Naive thymus-derived CD4-positive, alpha-beta T cell (primary cell): Measurements from ENCODE around the gene ZNF433. TPM values are rescaled to one million over a fixed set of nuclear protein-coding genes. Genes with fewer than 3 reads are reported as not detected.

Experiments used
- ATAC-seq: fragments of 150-1000 bp; cut with Tn5 transposase; 2 replicates; pipeline ENCODE4 v1.10.0; 2021; ENCODE audit warnings: mild to moderate bottlenecking, moderate library complexity
- CTCF ChIA-PET: fragments of 350-600 bp; sonication (Branson Sonifier 250); formaldehyde crosslinking; loops from one replicate; lab custom pipeline; 2021; ENCODE audit warnings: antibody characterized with exemption; lab: Charles Lee
- POLR2A ChIA-PET: fragments of 350-600 bp; sonication (Branson Sonifier 250); formaldehyde crosslinking; loops from one replicate; lab custom pipeline; 2021; ENCODE audit warnings: antibody characterized with exemption, inconsistent platforms; lab: Charles Lee
- DNase-seq, 9 donors: peaks; one replicate each; pipeline versions ENCODE4 v3.0.0 to v3.0.0-alpha.2; 2020 to 2022; ENCODE audit warnings: mixed read lengths in 1 of 9
- H3K27ac ChIP-seq: one replicate; pipeline ENCODE4 v1.7.0; 2013; ENCODE audit warnings: mild to moderate bottlenecking, low read depth, low read length, moderate library complexity
- H3K27me3 ChIP-seq, 2 donors: one replicate each; pipeline ENCODE4 v1.7.0; 2013; ENCODE audit warnings: low read length in 2 of 2, mild to moderate bottlenecking in 2 of 2, moderate library complexity in 2 of 2; ENCODE audit not compliant: control insufficient read depth in 2 of 2, insufficient read depth in 2 of 2
- H3K36me3 ChIP-seq, 3 experiments: 1 replicate in 2 of 3; 2 replicates in 1 of 3; pipeline ENCODE4 v1.7.0; 2013; ENCODE audit warnings: low read length in 3 of 3, mild to moderate bottlenecking in 3 of 3, moderate library complexity in 1 of 3; ENCODE audit not compliant: insufficient read depth in 3 of 3, control insufficient read depth in 2 of 3
- H3K4me1 ChIP-seq, 2 donors: one replicate each; pipeline ENCODE4 v1.7.0; 2013; ENCODE audit warnings: low read length in 2 of 2, mild to moderate bottlenecking in 2 of 2, moderate library complexity in 1 of 2; ENCODE audit not compliant: control insufficient read depth in 2 of 2, insufficient read depth in 2 of 2
- H3K4me3 ChIP-seq: 2 replicates; pipeline ENCODE4 v1.7.0; 2013; ENCODE audit warnings: mild to moderate bottlenecking, low read length
- H3K9me3 ChIP-seq, 3 experiments: 1 replicate in 2 of 3; 2 replicates in 1 of 3; pipeline ENCODE4 v1.7.0; 2013; ENCODE audit warnings: low read length in 3 of 3; ENCODE audit not compliant: control insufficient read depth in 2 of 3
- H3K27ac Mint-ChIP-seq, 9 donors: one replicate each; pipeline ENCODE4 v1.8.0; 2020 to 2022; ENCODE audit warnings: mixed read lengths in 9 of 9, mild to moderate bottlenecking in 8 of 9, moderate library complexity in 5 of 9, inconsistent platforms in 2 of 9
- H3K27me3 Mint-ChIP-seq, 5 donors: one replicate each; pipeline ENCODE4 v1.8.0; 2021 to 2022; ENCODE audit warnings: mixed read lengths in 5 of 5, mild to moderate bottlenecking in 1 of 5
- H3K36me3 Mint-ChIP-seq, 5 donors: one replicate each; pipeline ENCODE4 v1.8.0; 2020 to 2022; ENCODE audit warnings: mixed read lengths in 5 of 5, mild to moderate bottlenecking in 3 of 5, inconsistent platforms in 1 of 5
- H3K4me1 Mint-ChIP-seq, 7 donors: one replicate each; pipeline ENCODE4 v1.8.0; 2020 to 2022; ENCODE audit warnings: mixed read lengths in 7 of 7, mild to moderate bottlenecking in 3 of 7, inconsistent platforms in 1 of 7
- H3K4me3 Mint-ChIP-seq, 10 donors: one replicate each; pipeline ENCODE4 v1.8.0; 2020 to 2022; ENCODE audit warnings: mild to moderate bottlenecking in 10 of 10, mixed read lengths in 10 of 10, moderate library complexity in 6 of 10, inconsistent platforms in 2 of 10
- H3K9me3 Mint-ChIP-seq, 11 donors: one replicate each; pipeline ENCODE4 v1.8.0; 2020 to 2022; ENCODE audit warnings: mixed read lengths in 11 of 11, mild to moderate bottlenecking in 4 of 11, inconsistent platforms in 1 of 11, moderate library complexity in 1 of 11
- intact Hi-C, 2 donors: fragments of 100-400 bp; cut with micrococcal nuclease; formaldehyde crosslinking; loops; one replicate each; pipeline ENCODE4 v1.15.1; 2023
- polyA plus RNA-seq, 2 donors: library from polyadenylated mRNA; unstranded; fragments of 300-500 nt; fragmentation: Illumina TruSeq; gene quantifications; one replicate each; pipeline ENCODE4 v1.2.3, GENCODE V29; 2021
- total RNA-seq, 6 experiments: library from RNA in 5 of 6; stranded (reverse) in 5 of 6; gene quantifications; 1 replicate in 5 of 6; 2 replicates in 1 of 6; pipeline ENCODE4 v1.2.3 and lab custom pipeline; 2021 to 2026

Gene ZNF433
- total and polyA plus RNA-seq, 7 experiments from 2014 or later, result 0.10 to 5.8 (median 1.3) TPM

DNA sequence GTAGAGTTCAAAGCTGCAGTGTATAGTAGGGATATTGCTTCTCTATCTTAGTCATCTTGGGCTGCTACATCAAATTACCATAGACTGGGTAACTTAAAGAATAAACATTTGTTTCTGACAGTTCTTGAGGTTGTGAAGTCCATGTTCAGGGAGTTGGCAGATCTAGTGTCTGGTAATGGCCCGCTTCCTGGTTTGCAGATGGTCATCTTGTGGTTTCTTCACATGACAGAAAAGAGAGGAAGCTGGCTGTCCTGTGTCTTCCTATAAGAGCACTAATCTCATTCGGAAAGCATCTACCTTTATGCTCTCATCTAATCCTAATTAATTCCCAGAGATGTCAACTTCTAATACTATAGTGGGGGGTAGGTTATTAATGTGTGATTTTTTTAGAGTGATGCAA lies 64.4 kb downstream of the ZNF433 start:
- no peaks in the 10 kb centered on the region for H3K9me3 ChIP-seq
- POLR2A ChIA-PET, result interaction anchor here (0.6 kb wide), 1 partner anchor 159 kb away, joined by 4 read pairs; no protein-coding TSS in a partner anchor
- H3K27me3 Mint-ChIP-seq, result no peaks in the 10 kb centered on the region
- H3K4me1 Mint-ChIP-seq, result peaks cover 0 to 10% (median 6%) of the 10 kb centered on the region in 7 donors
- peaks cover 0 to 48% (median 44%) of the 10 kb centered on the region in 5 donors for H3K36me3 Mint-ChIP-seq
- intact Hi-C loops, result no loop called here
- no peaks in the 10 kb centered on the region for H3K27me3 ChIP-seq
- no peak overlapping the region for H3K27ac ChIP-seq
- H3K9me3 Mint-ChIP-seq, result peaks cover 3 to 32% (median 19%) of the 10 kb centered on the region in 11 donors
- DNase-seq (no peak), ATAC-seq (no peak)
- H3K36me3 ChIP-seq, result no peaks in the 10 kb centered on the region
- H3K4me1 ChIP-seq, result no peaks in the 10 kb centered on the region
- no peak overlapping the region for H3K4me3 ChIP-seq
- no peak overlapping the region for H3K4me3 Mint-ChIP-seq
- no peak overlapping the region for H3K27ac Mint-ChIP-seq
- CTCF ChIA-PET, result no interaction called here

DNA sequence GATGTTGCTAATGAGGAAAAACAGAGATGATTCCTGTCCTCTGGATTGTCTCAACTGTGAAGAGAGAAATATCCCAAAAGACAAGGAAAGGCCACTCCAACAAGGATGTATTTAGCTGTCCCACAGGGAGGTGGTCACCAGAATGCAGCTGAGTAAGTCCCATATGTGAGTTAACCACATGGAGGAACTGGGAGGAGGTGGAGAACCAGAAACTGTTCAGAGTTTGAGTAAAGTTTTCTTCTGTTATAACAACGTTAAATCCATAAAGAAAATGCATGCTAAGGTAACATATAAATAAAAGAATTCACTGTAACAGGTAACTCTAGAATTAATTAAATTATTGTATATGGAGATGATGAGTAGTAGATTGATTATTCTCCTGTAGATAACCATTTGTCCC lies 65.3 kb downstream of the ZNF433 start:
- Mint-ChIP-seq H3K27ac (no peak overlapping the region), H3K36me3 (peaks cover 0 to 42% (median 38%) of the 10 kb centered on the region in 5 donors), H3K27me3 (no peaks in the 10 kb centered on the region), H3K9me3 (peaks cover 3 to 31% (median 12%) of the 10 kb centered on the region in 11 donors), H3K4me1 (peaks cover 7 to 17% (median 13%) of the 10 kb centered on the region in 7 donors), H3K4me3 (no peak overlapping the region)
- no peak for ATAC-seq
- CTCF ChIA-PET, result no interaction called here
- no peak overlapping the region for H3K27ac ChIP-seq
- H3K4me1 ChIP-seq, result no peaks in the 10 kb centered on the region
- no peak overlapping the region for H3K4me3 ChIP-seq
- intact Hi-C loops, result no loop called here
- POLR2A ChIA-PET, result no interaction called here
- no peaks in the 10 kb centered on the region for H3K9me3 ChIP-seq
- no peak for DNase-seq
- H3K36me3 ChIP-seq, result no peaks in the 10 kb centered on the region
- no peaks in the 10 kb centered on the region for H3K27me3 ChIP-seq

- peak within 1 kb of the TSS; percentile 89 to 97 (median 94) for H3K27ac Mint-ChIP-seq
Observed at GRCh38 chr19:11964858-11965645, 70.4 kb downstream of the ZNF433 start, which contains the start of gene ZNF763. TSS of gene ZNF763 (plus strand) at chr19:11965040. CDS start at chr19:11965209, 169 bp downstream.

More at GRCh38 chr19:11964858-11965645, 70.4 kb downstream of the ZNF433 start, which contains the start of gene ZNF763:
- H3K4me3 Mint-ChIP-seq, result peak within 1 kb of the TSS; percentile 87 to 99 (median 94)
- H3K36me3 Mint-ChIP-seq, result peaks cover 4 to 23% (median 20%) of the 10 kb centered on the region in 5 donors
- H3K9me3 Mint-ChIP-seq, result peaks cover 0 to 14% (median 0%) of the 10 kb centered on the region in 11 donors
- Histone ChIP-seq H3K9me3 (no peaks in the 10 kb centered on the region), H3K36me3 (no peaks in the 10 kb centered on the region), H3K4me1 (peaks cover 8 to 10% of the 10 kb centered on the region in 2 donors), H3K27ac (peak within 1 kb of the TSS; percentile 88), H3K4me3 (peak within 1 kb of the TSS; percentile 90), H3K27me3 (no peaks in the 10 kb centered on the region)
- no peaks in the 10 kb centered on the region for H3K27me3 Mint-ChIP-seq
- POLR2A ChIA-PET, result interaction anchor here (0.6 to 2.4 kb wide), 14 partner anchors 16 to 985 kb away, joined by 3 to 33 read pairs (median 4); partner anchors contain the start of genes ZNF20, ZNF491, ZNF563 and ZNF564
- peak; percentile 95 for ATAC-seq
- peak; percentile 70 to 86 (median 83) for DNase-seq
- CTCF ChIA-PET, result interaction anchor here (0.7 to 5.5 kb wide), 5 partner anchors 23 to 470 kb away, joined by 3 to 66 read pairs (median 5); partner anchors contain the start of gene ZNF20
- peaks cover 21 to 34% (median 27%) of the 10 kb centered on the region in 7 donors for H3K4me1 Mint-ChIP-seq
- intact Hi-C loops, result loop anchor here (1.0 to 2.0 kb wide), 8 partner anchors 22 to 176 kb away; partner anchors contain the start of gene ZNF491 (in 1 of the 2)

Other genes with a start within 250 kb of the ZNF433 start
- gene ZNF491, start 237.2 kb downstream of the ZNF433 start, total RNA-seq, result 1 to 10 TPM in 4 of 5 experiments, under 1 TPM in 1; 0.92 to 6.1 (median 1.9) TPM
- under 1 TPM; 0.44 to 0.52 TPM for gene ZNF491, start 237.2 kb downstream of the ZNF433 start, polyA plus RNA-seq
- 10 to 100 TPM; 10.4 to 19.5 (median 16.0) TPM for gene ZNF440, start 221.4 kb downstream of the ZNF433 start, total RNA-seq
- gene ZNF440, start 221.4 kb downstream of the ZNF433 start, polyA plus RNA-seq, result 1 to 10 TPM; 2.1 to 5.5 TPM
- 10 to 100 TPM in 4 of 5 experiments, 1 to 10 TPM in 1; 5.6 to 22.5 (median 14.1) TPM for gene ZNF439, start 187.0 kb downstream of the ZNF433 start, total RNA-seq
- 1 to 10 TPM; 4.7 to 6.1 TPM for gene ZNF439, start 187.0 kb downstream of the ZNF433 start, polyA plus RNA-seq
- gene ZNF69, start 147.9 kb downstream of the ZNF433 start, total RNA-seq, result 10 to 100 TPM in 2 of 5 experiments, 1 to 10 TPM in 3; 1.4 to 12.1 (median 5.0) TPM
- gene ZNF69, start 147.9 kb downstream of the ZNF433 start, polyA plus RNA-seq, result 1 to 10 TPM; 1.9 to 4.8 TPM
- 10 to 100 TPM; 18.0 to 26.4 (median 22.8) TPM for gene ZNF700, start 110.6 kb downstream of the ZNF433 start, total RNA-seq
- 1 to 10 TPM; 2.3 to 5.0 TPM for gene ZNF700, start 110.6 kb downstream of the ZNF433 start, polyA plus RNA-seq
- gene ZNF763, start 70.6 kb downstream of the ZNF433 start, total RNA-seq, result 10 to 100 TPM in 2 of 5 experiments, 1 to 10 TPM in 3; 1.3 to 17.3 (median 4.4) TPM
- gene ZNF763, start 70.6 kb downstream of the ZNF433 start, polyA plus RNA-seq, result 1 to 10 TPM; 3.2 to 4.5 TPM
- gene ZNF878, start 17.3 kb upstream of the ZNF433 start, total RNA-seq, result not detected
- gene ZNF878, start 17.3 kb upstream of the ZNF433 start, polyA plus RNA-seq, result not detected
- 10 to 100 TPM in 4 of 5 experiments, 1 to 10 TPM in 1; 1.0 to 20.9 (median 15.8) TPM for gene ZNF844, start 29.1 kb upstream of the ZNF433 start, total RNA-seq
- gene ZNF844, start 29.1 kb upstream of the ZNF433 start, polyA plus RNA-seq, result 1 to 10 TPM; 5.9 to 6.6 TPM
- 1 to 10 TPM; 1.2 to 6.7 (median 4.8) TPM for gene ZNF20, start 104.7 kb upstream of the ZNF433 start, total RNA-seq
- 1 to 10 TPM; 1.4 to 4.4 TPM for gene ZNF20, start 104.7 kb upstream of the ZNF433 start, polyA plus RNA-seq
- 1 to 10 TPM; 1.1 to 5.2 (median 4.2) TPM for gene ZNF625, start 121.1 kb upstream of the ZNF433 start, total RNA-seq
- 1 to 10 TPM in 1 of 2 donors, under 1 TPM in 1; 0.45 to 1.1 TPM for gene ZNF625, start 121.1 kb upstream of the ZNF433 start, polyA plus RNA-seq
- 10 to 100 TPM; 16.8 to 36.8 (median 31.1) TPM for gene ZNF136, start 127.4 kb upstream of the ZNF433 start, total RNA-seq
- 10 to 100 TPM; 14.0 to 23.9 TPM for gene ZNF136, start 127.4 kb upstream of the ZNF433 start, polyA plus RNA-seq